Peyer's patch (tissue), 4 donors: ENCODE results near the gene CPHXL2. TPM values are rescaled to one million over a fixed set of nuclear protein-coding genes. Genes with fewer than 3 reads are reported as not detected.

Experiments used
- DNase-seq, 3 donors: peaks; one replicate each; pipeline ENCODE4 v3.0.0-alpha.2; 2017 to 2019
- H3K27ac ChIP-seq, 4 donors: fragments of 200-600 bp; sonication (generic); one replicate each; pipeline ENCODE4 v1.5.1; 2016 to 2019
- H3K27me3 ChIP-seq, 2 donors: fragments of 200-600 bp; sonication (generic); one replicate each; pipeline ENCODE4 v1.5.1; 2019
- H3K36me3 ChIP-seq, 3 donors: fragments of 200-600 bp; sonication (generic); one replicate each; pipeline ENCODE4 v1.5.1; 2016 to 2019
- H3K4me1 ChIP-seq, 4 donors: fragments of 200-600 bp; sonication (generic); one replicate each; pipeline ENCODE4 v1.5.1; 2016 to 2019
- H3K4me3 ChIP-seq, 4 donors: fragments of 200-600 bp; sonication (generic); 1 replicate in 3 of 4; 2 replicates in 1 of 4; pipeline ENCODE4 v1.5.1; 2016 to 2019; ENCODE audit warnings: mild to moderate bottlenecking in 1 of 4
- H3K9me3 ChIP-seq, 4 donors: fragments of 200-600 bp; sonication (generic); one replicate each; pipeline ENCODE4 v1.5.1; 2016 to 2019; ENCODE audit warnings: mild to moderate bottlenecking in 1 of 4
- POLR2A ChIP-seq, 2 donors: fragments of 450-650 bp; IDR thresholded peaks; one replicate each; pipeline ENCODE4 v1.5.1; 2017; ENCODE audit warnings: antibody characterized with exemption in 2 of 2, mild to moderate bottlenecking in 2 of 2, moderate library complexity in 2 of 2
- total RNA-seq, 4 donors: library from RNA; depleted of rRNA; stranded (reverse); fragments of >200 nt; gene quantifications; one replicate each; pipeline ENCODE4 v1.1.0, GENCODE V29; 2016
- TF ChIP-seq, protein P1 (sequence below), 6 experiments: fragments of 450-650 bp in 4 of 6; fragments of 200-600 bp in 2 of 6; sonication (generic) in 1 of 6; IDR thresholded peaks; one replicate each; pipeline ENCODE4 v1.5.1; 2017 to 2019; ENCODE audit warnings: antibody characterized with exemption in 6 of 6, mild to moderate bottlenecking in 3 of 6, moderate library complexity in 1 of 6

Gene CPHXL2
- total RNA-seq, 4 donors from 2014 or later = not detected

DNA sequence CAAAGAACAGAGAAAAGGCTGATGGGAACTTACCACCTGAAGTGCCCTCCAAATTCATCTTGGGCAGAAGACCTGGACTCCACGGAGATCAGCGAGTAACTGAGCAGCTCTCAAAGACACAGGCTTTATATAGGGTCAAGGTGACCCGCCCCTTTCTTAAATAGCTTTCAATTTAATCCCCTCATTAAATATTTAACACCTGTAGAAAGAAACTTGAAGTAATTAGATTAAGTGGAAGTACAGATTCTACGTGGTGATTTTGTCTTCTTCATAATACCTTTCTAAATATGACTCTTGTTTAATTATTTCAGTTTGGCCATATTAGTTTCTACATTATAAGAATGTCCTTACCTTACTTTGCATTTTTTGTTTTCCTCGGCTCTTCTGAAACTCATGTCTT lies 24.6 kb upstream of the CPHXL2 start, which contains the start of gene DUXB:
TSS of gene DUXB (minus strand) at position 101 of the 400 bp plus-strand sequence. CDS start at position 58, 43 bp downstream.
- DNase-seq = no peak
- H3K4me1 ChIP-seq = no peaks in the 10 kb centered on the region
- H3K36me3 ChIP-seq = no peaks in the 10 kb centered on the region
- H3K9me3 ChIP-seq = no peaks in the 10 kb centered on the region
- TF ChIP-seq, protein P1, sequence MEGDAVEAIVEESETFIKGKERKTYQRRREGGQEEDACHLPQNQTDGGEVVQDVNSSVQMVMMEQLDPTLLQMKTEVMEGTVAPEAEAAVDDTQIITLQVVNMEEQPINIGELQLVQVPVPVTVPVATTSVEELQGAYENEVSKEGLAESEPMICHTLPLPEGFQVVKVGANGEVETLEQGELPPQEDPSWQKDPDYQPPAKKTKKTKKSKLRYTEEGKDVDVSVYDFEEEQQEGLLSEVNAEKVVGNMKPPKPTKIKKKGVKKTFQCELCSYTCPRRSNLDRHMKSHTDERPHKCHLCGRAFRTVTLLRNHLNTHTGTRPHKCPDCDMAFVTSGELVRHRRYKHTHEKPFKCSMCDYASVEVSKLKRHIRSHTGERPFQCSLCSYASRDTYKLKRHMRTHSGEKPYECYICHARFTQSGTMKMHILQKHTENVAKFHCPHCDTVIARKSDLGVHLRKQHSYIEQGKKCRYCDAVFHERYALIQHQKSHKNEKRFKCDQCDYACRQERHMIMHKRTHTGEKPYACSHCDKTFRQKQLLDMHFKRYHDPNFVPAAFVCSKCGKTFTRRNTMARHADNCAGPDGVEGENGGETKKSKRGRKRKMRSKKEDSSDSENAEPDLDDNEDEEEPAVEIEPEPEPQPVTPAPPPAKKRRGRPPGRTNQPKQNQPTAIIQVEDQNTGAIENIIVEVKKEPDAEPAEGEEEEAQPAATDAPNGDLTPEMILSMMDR (IDR thresholded peaks at IDR 0.05) = no peak
- TF ChIP-seq POLR2A (IDR thresholded peaks at IDR 0.05) = no peak
- H3K27ac ChIP-seq = no peak within 1 kb of the TSS
- no peak within 1 kb of the TSS for H3K4me3 ChIP-seq
- no peaks in the 10 kb centered on the region for H3K27me3 ChIP-seq

DNA sequence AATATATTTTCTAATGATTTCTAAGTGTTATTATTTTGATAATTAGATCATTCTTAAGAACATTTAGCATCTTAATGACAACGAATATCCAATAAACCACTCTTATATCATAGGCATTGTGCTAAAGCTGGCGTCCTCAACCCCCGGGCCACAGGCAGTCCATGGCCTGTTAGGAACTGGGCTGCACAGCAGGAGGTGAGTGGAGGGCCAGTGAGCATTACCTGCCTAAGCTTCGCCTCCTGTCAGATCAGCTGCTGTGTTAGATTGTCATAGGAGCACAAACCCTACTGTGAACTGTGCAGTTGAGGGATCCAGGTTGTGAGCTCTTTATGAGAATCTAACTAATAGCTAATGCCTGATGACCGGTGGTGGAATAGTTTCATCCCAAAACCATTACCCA lies 20.8 kb upstream of the CPHXL2 start:
- DNase-seq = no peak
- Histone ChIP-seq H3K9me3 (no peaks in the 10 kb centered on the region), H3K4me1 (no peaks in the 10 kb centered on the region), H3K27me3 (no peaks in the 10 kb centered on the region), H3K36me3 (no peaks in the 10 kb centered on the region), H3K4me3 (no peak overlapping the region), H3K27ac (no peak overlapping the region)
- TF ChIP-seq POLR2A (IDR thresholded peaks at IDR 0.05) = no peak
- TF ChIP-seq, protein P1 (IDR thresholded peaks at IDR 0.05) = no peak

DNA sequence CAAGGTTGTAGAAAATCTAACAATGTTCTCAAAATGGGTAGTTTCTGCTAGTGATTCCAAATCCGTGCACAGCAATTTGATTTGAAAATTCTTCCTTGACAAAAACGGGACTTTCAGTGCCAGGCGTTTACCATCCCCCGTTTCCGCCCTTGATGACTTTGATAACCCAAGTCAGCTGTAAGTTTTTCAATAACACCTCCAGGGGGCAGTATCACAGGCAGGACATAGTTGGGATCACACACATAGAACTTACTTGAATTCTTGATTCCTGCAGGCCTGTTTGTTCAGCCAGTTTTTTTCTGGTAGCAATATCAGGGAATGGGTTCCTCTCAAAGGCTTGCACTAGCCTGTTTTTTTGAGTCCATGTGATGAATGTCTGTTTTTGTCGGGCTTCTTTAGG lies 18.9 kb upstream of the CPHXL2 start:
- H3K4me1 ChIP-seq = no peaks in the 10 kb centered on the region
- no peak overlapping the region for H3K27ac ChIP-seq
- TF ChIP-seq, protein P1 (IDR thresholded peaks at IDR 0.05) = peak in 4 of 6 experiments; percentile 8 to 38 (median 32)
- TF ChIP-seq POLR2A (IDR thresholded peaks at IDR 0.05) = no peak
- no peak overlapping the region for H3K4me3 ChIP-seq
- H3K9me3 ChIP-seq = no peaks in the 10 kb centered on the region
- H3K27me3 ChIP-seq = no peaks in the 10 kb centered on the region
- H3K36me3 ChIP-seq = no peaks in the 10 kb centered on the region
- DNase-seq = no peak

DNA sequence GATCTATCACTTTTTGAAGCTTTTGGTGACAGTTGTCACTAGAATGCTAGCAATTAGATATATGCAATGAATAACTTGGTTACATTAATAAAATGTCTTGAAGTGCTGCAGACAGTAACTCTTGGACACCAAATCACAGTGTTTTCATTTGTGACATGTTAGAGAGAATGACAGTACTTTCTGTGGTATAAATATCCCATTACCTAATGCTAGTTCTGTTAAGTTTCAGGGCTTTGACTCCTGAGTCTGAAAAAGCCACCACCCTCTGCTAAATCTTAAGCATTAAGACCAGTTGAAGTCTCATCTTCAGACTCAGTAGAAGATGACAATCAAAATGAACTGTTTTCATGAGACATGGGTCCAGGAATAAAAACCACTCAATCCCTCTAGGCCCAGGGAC lies 10.6 kb upstream of the CPHXL2 start:
- Histone ChIP-seq H3K36me3 (no peaks in the 10 kb centered on the region), H3K4me3 (no peak overlapping the region), H3K27me3 (no peaks in the 10 kb centered on the region), H3K27ac (no peak overlapping the region), H3K9me3 (no peaks in the 10 kb centered on the region), H3K4me1 (no peaks in the 10 kb centered on the region)
- TF ChIP-seq, protein P1 (IDR thresholded peaks at IDR 0.05) = no peak
- no peak for TF ChIP-seq POLR2A (IDR thresholded peaks at IDR 0.05)
- DNase-seq = no peak

DNA sequence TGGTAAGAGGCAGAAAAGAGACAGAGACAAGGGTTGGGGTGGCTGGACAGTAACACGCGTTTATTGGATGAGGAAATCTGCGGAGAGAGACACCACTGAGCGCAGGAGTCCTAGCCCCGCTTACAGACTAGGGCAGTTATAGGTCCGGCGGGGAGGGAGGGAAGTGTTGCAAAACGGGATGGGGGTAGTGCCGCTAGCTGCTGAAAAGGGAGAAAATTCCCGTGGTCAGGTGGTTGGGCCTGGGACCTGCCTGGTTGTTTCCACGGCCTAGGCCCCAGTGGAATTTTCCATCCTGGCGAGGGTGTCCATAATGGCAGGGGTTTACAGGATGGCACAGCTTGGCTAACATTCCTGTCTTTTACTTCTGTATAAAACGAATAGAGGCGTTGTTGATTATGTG lies 5.5 kb upstream of the CPHXL2 start:
- H3K36me3 ChIP-seq = no peaks in the 10 kb centered on the region
- H3K27me3 ChIP-seq = no peaks in the 10 kb centered on the region
- no peak overlapping the region for H3K27ac ChIP-seq
- no peaks in the 10 kb centered on the region for H3K9me3 ChIP-seq
- H3K4me1 ChIP-seq = no peaks in the 10 kb centered on the region
- no peak for DNase-seq
- H3K4me3 ChIP-seq = no peak overlapping the region
- no peak for TF ChIP-seq POLR2A (IDR thresholded peaks at IDR 0.05)
- TF ChIP-seq, protein P1 (IDR thresholded peaks at IDR 0.05) = no peak

DNA sequence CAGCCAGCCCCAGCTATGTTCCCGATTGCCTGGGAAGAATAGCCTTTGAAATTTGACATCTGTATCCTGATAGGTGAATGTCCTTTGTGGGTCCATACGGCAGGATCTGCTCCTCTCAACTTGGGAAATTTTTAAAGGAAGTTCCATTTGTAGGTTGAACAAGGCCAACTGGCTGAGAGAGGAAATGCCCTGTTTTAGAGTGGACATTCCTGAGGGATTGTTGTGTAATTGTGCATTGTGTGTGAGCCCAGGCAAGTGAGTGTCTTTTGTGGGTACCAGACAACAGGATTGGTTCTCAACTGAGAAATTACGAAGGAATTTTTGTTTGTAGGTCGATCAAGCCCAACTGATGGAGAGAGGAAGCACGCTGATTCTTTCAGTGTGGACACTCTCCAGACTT lies 2.6 kb upstream of the CPHXL2 start:
- no peak overlapping the region for H3K27ac ChIP-seq
- H3K36me3 ChIP-seq = no peaks in the 10 kb centered on the region
- H3K4me3 ChIP-seq = no peak overlapping the region
- no peaks in the 10 kb centered on the region for H3K9me3 ChIP-seq
- DNase-seq = no peak
- no peaks in the 10 kb centered on the region for H3K27me3 ChIP-seq
- TF ChIP-seq, protein P1 (IDR thresholded peaks at IDR 0.05) = no peak
- no peak for TF ChIP-seq POLR2A (IDR thresholded peaks at IDR 0.05)
- no peaks in the 10 kb centered on the region for H3K4me1 ChIP-seq
